NB4 (cell line): Measurements from ENCODE around the gene OR5A2.

Experiments used
- POLR2A ChIP-seq: IDR thresholded peaks from 2 replicates; pipeline ENCODE4 v1.6.1; 2011; ENCODE audit warnings: mild to moderate bottlenecking; ENCODE audit not compliant: insufficient read length; ENCODE audit errors: extremely low read depth
- TF ChIP-seq, protein P1 (sequence below): IDR thresholded peaks from one replicate; pipeline ENCODE4 v1.5.1; 2012; ENCODE audit warnings: low read depth, low read length
- TF ChIP-seq, protein P2 (sequence below): IDR thresholded peaks from 2 replicates; pipeline ENCODE4 v1.6.1; 2011; ENCODE audit warnings: low read depth, low read length

DNA sequence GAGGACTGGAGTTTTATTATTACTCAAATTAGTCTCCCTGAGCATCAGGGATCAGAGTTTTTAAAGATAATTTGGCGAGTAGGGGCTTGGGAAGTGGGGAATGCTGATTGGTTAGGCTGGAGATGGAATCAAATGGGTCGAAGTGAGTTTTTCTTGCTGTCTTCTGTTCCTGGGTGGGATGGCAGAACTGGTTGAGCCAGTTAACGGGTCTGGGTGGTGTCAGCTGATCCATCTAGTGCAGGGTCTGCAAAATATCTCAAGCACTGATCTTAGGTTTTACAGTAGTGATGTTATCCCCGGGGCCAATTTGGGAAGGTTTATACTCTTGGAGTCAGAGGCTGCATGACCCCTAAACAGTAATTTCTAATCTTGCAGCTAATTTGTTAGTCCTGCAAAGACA, 1.1 kb downstream of the OR5A2 start:
- TF ChIP-seq, protein P1, sequence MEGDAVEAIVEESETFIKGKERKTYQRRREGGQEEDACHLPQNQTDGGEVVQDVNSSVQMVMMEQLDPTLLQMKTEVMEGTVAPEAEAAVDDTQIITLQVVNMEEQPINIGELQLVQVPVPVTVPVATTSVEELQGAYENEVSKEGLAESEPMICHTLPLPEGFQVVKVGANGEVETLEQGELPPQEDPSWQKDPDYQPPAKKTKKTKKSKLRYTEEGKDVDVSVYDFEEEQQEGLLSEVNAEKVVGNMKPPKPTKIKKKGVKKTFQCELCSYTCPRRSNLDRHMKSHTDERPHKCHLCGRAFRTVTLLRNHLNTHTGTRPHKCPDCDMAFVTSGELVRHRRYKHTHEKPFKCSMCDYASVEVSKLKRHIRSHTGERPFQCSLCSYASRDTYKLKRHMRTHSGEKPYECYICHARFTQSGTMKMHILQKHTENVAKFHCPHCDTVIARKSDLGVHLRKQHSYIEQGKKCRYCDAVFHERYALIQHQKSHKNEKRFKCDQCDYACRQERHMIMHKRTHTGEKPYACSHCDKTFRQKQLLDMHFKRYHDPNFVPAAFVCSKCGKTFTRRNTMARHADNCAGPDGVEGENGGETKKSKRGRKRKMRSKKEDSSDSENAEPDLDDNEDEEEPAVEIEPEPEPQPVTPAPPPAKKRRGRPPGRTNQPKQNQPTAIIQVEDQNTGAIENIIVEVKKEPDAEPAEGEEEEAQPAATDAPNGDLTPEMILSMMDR = no peak
- no peak for TF ChIP-seq POLR2A
- TF ChIP-seq, protein P2, sequence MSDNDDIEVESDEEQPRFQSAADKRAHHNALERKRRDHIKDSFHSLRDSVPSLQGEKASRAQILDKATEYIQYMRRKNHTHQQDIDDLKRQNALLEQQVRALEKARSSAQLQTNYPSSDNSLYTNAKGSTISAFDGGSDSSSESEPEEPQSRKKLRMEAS = no peak
